HG02763 (cell line): ENCODE data around the gene LACC1.

ENCODE experiments used
- ATAC-seq: cut with Tn5 transposase; IDR thresholded peaks from one replicate; pipeline ENCODE4 v1.9.1; 2021; ENCODE audit warnings: mild to moderate bottlenecking, moderate library complexity; ENCODE audit not compliant: unreplicated experiment

LACC1 gene

DNA sequence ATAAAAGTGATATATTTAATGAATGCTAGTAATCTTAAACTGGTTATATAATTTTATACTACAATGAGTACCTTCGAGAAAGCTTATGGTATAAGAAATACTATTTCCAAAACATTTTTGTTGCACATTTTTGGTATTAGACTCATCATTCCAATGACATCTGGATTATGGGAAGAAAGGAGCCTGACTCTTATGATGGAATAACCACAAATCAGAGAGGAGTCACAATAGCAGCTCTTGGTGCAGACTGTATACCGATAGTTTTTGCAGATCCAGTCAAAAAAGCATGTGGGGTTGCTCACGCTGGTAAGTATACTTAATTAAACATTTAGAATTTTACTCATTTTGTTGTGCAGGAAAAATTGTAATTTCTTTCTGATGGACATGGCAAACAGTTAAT, 3.9 kb downstream of the LACC1 start:
- ATAC-seq: no peak

DNA sequence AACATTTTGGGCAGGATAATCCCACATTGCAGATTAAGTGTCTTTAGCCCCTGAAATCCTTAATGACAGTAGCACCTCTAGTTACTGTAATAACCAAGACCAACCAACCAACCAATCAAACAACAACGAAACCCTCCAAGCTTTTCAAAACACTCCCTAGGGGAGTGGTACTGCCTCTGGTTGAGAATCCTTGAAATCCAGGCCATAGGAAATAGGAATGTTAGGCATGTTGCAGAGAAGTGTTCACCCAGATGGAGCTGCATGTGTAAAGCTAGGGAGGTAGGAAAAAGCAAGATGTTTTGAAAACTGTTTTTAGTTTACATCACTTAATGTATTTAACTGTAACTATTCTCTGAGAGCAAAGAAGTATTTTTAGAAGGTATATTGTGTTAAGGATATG, 4.5 kb downstream of the LACC1 start:
- ATAC-seq: no peak

DNA sequence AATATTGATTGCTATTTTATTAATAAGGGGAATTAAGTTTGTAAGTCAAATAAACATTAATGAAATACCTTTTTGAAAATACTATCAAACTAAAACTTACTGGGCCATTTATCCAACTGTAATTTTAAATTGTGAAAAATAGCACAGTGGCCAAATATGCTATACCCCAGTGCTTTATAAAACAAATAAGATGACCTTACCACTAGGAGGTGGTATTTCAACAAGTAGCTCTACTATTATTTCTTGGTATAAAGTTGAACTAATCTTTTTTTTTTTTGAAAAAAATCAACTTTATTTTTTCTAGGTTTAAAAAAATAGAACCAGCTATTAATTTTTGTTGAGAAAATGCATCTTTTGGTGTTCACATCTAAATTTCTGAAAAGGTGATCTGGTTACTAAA, 14.7 kb downstream of the LACC1 start:
- no peak for ATAC-seq

- no peak for ATAC-seq
Measured at GRCh38 chr13:43895940-43896339, 16.2 kb downstream of the LACC1 start.

DNA sequence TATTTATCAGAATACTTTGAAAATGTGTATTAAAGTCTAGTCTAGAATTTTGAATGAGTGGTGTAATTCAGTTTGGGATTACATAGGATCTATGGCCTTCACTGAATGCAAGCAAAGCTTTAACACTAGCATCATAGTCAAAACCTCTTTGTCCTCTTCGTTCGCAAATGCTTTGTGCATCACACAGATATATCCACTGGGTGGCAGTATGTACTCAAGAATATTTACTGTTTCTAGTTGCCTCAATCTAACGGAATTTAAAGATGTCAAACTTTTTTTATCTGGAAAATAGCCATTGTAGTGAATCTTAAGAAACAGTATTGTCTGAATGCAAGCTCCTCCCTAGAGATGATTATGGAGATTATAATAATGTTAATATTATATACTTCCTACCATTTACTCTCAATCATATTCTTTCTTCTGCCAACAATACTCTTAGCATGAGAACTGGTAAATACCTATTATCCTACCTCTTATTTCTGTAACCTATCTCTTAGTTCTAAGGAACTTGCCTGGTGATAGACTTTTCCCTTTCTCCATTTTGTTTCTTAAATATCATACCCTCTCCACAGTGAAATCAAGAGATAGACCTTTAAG, 25.8 kb downstream of the LACC1 start:
- no peak for ATAC-seq

DNA sequence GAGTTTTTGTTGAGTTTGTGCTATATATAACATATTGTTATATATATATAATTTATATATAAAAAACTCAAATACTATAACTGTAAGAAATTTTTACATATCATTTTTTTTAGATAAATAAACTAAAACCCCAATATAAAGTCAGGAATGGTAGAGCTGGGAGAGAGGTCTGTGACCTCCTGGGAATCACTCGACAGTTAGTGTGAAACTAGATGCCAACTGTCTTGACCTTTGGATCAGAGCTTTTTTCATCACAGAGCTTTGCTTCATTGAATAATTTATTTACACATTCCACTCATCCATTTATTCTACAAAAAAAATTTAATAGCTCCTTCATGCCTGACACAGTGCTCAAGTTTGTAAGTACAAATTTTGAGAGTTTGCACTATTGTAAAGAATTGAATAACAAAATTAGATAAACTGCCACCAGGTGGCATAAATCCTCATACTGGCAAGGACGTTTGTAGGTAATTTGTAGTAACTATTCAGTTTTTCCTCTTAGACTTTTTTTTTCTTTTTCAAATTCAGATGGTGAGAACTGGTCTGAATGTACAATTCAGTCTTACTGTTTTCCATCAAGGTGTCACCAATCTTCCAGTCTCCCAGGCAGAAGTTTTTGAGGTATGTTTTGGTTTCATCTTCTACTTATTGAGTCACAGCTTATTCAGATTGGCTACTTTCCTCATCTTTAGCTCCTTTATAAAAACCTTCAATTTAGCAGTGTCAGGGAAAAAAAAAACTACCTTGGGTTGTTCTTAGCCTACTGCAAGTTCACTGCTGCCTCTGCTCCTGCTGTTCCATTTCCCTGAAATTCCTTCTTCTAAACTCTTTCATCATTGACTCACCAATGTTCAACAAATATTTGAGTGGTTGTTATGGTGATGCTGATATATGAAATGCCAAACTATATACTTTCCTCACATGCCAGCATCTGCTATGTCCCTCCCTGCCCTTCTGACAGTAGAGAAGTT, 28.7 kb downstream of the LACC1 start:
- no peak for ATAC-seq

DNA sequence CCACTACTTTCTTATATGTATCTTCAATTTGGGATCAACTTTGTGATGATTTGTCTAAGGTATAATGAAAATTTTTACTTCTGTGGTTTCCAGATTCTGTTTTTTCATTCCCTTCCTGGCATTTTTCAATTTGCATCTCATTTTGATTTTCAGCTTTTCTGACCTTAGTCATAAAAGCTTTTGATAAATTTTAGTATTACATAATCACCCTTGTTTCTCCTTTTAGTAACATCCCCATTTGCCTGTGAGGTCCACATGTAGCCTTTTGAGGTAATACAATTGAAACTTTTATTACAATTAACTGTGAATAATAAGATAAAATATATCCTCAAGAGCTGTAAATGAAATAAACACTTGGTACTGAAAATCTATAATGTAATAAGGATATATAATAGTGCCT, 31.2 kb downstream of the LACC1 start:
- no peak for ATAC-seq

- ATAC-seq: no peak
Measured at GRCh38 chr13:43911278-43911677, 31.6 kb downstream of the LACC1 start.

GRCh38 chr13:43911871-43912270, 32.2 kb downstream of the LACC1 start:
- ATAC-seq: no peak

- no peak for ATAC-seq
Measured at GRCh38 chr13:43915451-43915850, 35.7 kb downstream of the LACC1 start.

- no peak for ATAC-seq
Measured at GRCh38 chr13:43916828-43917227, 37.1 kb downstream of the LACC1 start.

DNA sequence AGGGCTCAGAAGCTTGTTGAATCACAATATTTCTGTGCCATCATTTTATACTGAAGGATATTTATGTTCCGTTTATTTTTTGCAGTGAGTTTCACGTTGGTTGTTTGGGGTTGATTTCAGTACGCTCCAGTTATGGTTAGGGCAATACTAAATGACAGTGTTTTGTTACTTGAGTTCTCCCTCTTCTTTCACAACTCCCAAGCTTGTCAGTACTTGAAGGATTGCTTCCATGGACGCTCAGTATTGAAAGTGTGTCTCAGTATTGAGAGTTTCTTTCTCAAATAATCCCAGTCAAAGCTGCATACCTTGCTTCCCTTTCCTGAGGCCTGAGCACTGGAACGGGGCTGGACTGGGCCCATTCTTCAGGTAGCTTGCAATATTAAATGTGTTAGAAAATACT, 38.9 kb downstream of the LACC1 start:
- ATAC-seq: no peak

DNA sequence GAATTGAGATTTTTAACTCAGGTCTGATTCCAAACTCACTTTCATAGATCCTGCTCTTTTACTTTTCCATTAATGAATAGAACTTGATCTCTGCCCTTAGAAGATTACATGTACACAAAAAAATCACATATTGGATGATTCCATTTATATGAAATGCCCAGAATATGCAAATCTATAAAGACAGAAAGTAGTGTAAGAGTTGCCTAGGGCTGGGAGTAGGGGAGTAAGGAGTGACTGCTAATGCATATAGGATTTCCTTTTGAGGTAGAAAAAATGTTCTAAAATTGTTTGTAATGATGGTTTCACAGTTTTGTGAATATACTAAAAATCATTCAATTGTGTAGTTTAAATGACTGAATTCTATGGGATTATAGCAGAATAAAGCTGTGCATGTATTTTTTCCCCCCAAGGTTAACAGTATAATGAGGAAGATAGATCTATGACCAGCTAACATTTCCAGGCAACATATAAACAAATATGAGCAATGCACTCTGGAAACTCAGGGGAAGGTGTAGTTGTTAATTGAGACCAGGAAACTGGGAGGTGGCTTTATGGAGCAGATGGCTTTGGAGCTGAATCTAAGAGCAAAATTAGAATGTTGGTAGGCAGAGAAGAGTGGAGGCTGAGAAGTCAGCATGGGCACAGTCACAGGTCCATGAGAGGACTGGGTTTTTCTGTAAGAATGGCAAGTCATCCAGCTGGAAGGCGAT, 41.4 kb downstream of the LACC1 start:
- ATAC-seq: no peak

DNA sequence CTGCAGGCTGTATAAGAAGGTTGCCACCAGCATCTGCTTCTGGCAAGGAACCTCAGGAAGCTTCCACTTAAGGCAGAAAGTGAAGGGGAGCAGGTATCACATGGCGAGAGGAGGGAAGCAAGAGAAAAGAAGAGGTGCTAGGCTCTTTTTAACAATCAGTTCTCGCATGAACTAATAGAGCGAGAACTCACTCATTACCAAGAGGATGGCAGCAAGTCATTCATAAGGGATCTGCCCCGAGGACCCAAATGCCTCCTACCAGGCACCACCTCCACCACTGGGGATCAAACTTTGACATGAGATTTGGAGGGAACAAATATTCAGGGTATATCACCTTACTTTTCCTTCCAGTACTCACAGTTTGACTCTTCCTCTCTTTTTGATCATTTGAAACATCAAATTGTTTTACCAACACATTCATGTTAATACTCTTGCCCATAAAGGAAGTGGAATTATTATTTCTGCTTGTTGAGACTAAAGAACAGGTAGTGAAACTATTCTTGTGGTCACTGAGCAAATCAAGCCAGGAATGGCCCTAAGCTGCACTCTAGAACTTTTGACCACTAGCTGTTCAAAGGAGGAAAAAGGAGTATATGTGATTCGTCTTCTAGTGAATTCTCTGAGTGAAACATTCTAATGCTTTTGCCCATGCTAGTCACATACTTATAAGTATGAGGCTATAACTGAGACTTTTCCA, 45.0 kb downstream of the LACC1 start:
- ATAC-seq: peak; percentile 86

GRCh38 chr13:43929947-43930346, 50.2 kb downstream of the LACC1 start:
- ATAC-seq: no peak

- peak; percentile 100 for ATAC-seq
Measured at GRCh38 chr13:43933378-43933777, 53.7 kb downstream of the LACC1 start.

GRCh38 chr13:43934273-43934672, 54.6 kb downstream of the LACC1 start:
- no peak for ATAC-seq

- ATAC-seq: no peak
Measured at GRCh38 chr13:43935878-43936277, 56.2 kb downstream of the LACC1 start.

DNA sequence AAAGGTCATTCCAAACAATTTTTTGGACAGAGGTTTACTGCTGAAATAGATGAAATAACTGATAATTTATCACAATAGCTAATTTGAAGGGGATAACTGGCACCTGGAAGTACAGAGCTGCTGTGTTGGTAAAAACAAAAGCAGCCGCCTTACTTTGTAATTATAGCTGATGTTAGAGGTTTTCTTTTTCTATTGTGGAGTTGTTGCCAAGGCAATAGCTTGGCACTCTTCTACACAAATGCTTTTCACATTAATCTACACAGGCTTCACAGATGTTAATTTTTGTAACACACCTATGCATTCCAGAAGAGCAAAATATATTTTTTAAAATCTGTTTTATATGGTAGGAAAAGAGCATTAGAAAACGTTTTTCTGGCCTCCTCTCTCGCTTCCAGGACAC, 56.9 kb downstream of the LACC1 start:
- no peak for ATAC-seq

DNA sequence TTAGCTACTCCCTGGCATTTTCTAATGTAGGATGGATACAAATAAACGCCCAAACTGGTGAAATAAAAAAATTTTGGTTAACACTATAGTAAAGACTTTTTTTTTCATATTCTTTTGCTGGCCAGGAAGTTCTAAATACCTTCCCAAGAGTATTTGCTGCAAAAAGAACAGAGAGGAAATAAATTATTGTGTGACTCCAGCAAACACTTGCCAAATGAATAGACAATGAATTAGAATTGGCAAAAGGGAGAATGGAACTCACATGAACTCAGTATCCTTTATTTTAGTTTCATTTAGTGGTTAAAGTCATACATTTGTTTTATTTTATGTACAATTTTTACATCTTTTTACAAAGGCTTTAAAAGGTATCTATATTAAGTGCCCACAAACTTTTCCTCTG, 58.1 kb downstream of the LACC1 start:
- no peak for ATAC-seq

GRCh38 chr13:43938449-43938848, 58.7 kb downstream of the LACC1 start:
- no peak for ATAC-seq
